ENCODE data around the gene ZCCHC17. TPM values are rescaled to one million over a fixed set of nuclear protein-coding genes. Genes with fewer than 3 reads are reported as not detected.

The ZCCHC17 gene
- total and polyA plus RNA-seq, 2 donors (not counting 1 experiment from before 2014, with no cell fraction given): 14.1 to 20.3 TPM

DNA sequence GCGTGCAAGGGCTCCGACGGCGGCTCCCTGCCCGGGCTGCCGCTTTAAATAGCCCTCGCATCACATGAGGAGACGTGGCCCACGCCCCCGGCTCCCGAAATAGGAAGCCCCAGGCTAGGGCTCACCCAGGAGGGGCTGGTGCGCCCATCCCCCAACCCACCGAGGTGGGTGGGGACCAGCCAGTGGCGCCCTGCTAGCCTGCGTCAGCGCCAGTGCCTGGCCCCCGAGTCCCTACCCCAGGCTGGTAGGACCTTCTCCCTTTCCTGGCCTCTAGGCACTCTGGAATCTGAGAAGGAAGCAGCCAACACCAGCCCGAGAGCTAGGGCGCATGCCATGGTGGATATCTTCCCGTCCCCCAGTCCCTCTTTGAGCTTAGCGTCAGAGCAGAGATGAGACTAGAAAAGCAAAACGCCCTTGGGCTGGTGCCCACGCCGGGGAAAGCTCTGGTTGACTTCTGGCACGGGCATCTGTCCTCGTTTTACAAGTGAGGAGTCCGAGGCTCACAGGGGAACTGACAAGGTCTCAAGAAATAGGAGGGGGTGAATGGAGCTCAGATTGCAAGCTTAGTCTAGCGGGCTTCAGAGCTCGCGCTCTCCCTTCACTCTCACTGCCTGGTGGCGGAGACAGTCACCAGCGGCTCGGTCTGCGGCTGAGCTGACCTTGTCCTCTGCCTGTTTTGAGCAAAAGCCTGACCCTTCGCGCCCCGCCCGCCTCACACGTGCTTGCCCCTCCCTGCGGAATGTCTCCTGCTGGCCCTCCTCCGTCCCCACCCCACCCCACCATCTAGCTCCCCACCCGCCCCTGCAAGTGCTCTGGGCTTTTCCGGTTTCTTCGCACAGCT, 76.4 kb downstream of the ZCCHC17 start, which contains the start of gene FABP3:
Gene FABP3, minus strand, starts transcription at position 21 of the 841 bp plus-strand sequence. CDS start 62 bp downstream, outside the sequence.
- Histone ChIP-seq H3K4me1 (ENCODE audit: control insufficient read depth in 2 of 2, insufficient read depth in 2 of 2, low read length in 2 of 2) (peaks cover 8 to 17% of the 10 kb centered on the region in 2 donors), H3K4me3 (ENCODE audit: control extremely low read depth in 1 of 5, extremely low read depth in 1 of 5, insufficient read depth in 1 of 5, low read depth in 2 of 5, low read length in 4 of 5) (peak within 1 kb of the TSS in 4 of 5 experiments; percentile 15 to 45 (median 40)), H4K20me1 (ENCODE audit: control insufficient read depth, insufficient read depth, low read length, poor library complexity, severe bottlenecking) (no peaks in the 10 kb centered on the region), H3K27me3 (replicated peaks in 1 of 4; ENCODE audit: control extremely low read depth in 1 of 4, control insufficient read depth in 3 of 4, insufficient read depth in 4 of 4, low read length in 3 of 4) (peaks cover 0 to 15% (median 2%) of the 10 kb centered on the region in 4 experiments), H2AFZ (ENCODE audit: insufficient read depth, low read depth, low read length, poor library complexity, severe bottlenecking) (peak within 1 kb of the TSS; percentile 32), H3K9ac (ENCODE audit: low read length) (peak within 1 kb of the TSS; percentile 42), H3K4me2 (replicated peaks; ENCODE audit: low read depth, low read length, poor library complexity, severe bottlenecking) (peak within 1 kb of the TSS; percentile 75), H3K79me2 (ENCODE audit: control insufficient read depth, insufficient read depth, low read length) (no peaks in the 10 kb centered on the region), H3K27ac (ENCODE audit: low read length in 2 of 2) (no peak within 1 kb of the TSS), H3K9me3 (ENCODE audit: control extremely low read depth in 1 of 3, control insufficient read depth in 2 of 3, insufficient read depth in 1 of 3, low read length in 2 of 3) (no peaks in the 10 kb centered on the region), H3K36me3 (replicated peaks in 1 of 2; ENCODE audit: control extremely low read depth in 1 of 2, control insufficient read depth in 1 of 2, extremely low read depth in 1 of 2, insufficient read depth in 2 of 2, low read length in 1 of 2) (no peaks in the 10 kb centered on the region)
- Mint-ChIP-seq H3K27ac (no peak within 1 kb of the TSS), H3K4me3 (peak within 1 kb of the TSS; percentile 85), H3K27me3 (peaks cover 21% of the 10 kb centered on the region), H3K9me3 (ENCODE audit: insufficient read depth) (no peaks in the 10 kb centered on the region), H3K4me1 (peaks cover 18% of the 10 kb centered on the region)
- WGBS (ENCODE audit: insufficient coverage): 3% methylated on average over 43 of the region's 44 CpGs
- DNase-seq: peak; percentile 33
- ATAC-seq (ENCODE audit: low read depth): peak; percentile 36
- CTCF ChIA-PET: interaction anchor here (0.6 to 1.5 kb wide), 4 partner anchors 11 to 772 kb away, joined by 3 to 11 read pairs (median 3); no protein-coding TSS in a partner anchor
- no peak for TF ChIP-seq EZH2 (IDR thresholded peaks at IDR 0.05; ENCODE audit: borderline replicate concordance, insufficient read depth, low read depth, low read length, poor library complexity, severe bottlenecking)
- TF ChIP-seq, protein P1, sequence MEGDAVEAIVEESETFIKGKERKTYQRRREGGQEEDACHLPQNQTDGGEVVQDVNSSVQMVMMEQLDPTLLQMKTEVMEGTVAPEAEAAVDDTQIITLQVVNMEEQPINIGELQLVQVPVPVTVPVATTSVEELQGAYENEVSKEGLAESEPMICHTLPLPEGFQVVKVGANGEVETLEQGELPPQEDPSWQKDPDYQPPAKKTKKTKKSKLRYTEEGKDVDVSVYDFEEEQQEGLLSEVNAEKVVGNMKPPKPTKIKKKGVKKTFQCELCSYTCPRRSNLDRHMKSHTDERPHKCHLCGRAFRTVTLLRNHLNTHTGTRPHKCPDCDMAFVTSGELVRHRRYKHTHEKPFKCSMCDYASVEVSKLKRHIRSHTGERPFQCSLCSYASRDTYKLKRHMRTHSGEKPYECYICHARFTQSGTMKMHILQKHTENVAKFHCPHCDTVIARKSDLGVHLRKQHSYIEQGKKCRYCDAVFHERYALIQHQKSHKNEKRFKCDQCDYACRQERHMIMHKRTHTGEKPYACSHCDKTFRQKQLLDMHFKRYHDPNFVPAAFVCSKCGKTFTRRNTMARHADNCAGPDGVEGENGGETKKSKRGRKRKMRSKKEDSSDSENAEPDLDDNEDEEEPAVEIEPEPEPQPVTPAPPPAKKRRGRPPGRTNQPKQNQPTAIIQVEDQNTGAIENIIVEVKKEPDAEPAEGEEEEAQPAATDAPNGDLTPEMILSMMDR (IDR thresholded peaks at IDR 0.05): no peak
- intact Hi-C loops (cut with micrococcal nuclease): no loop called here
- POLR2A ChIA-PET: interaction anchor here (0.6 kb wide), 1 partner anchor 41 kb away, joined by 3 read pairs; no protein-coding TSS in a partner anchor

Measured in B cell (primary cell).